GM23338 (cell line): ENCODE data around the gene MRPL57. TPM values are rescaled to one million over a fixed set of nuclear protein-coding genes. Genes with fewer than 3 reads are reported as not detected.
"Not testable (repeated sequence)": the region's sequence is repeated elsewhere in the genome, so short reads cannot be mapped to it uniquely, and the experiment has no call there.

ENCODE experiments used
- ATAC-seq: fragments of 200-7000 bp; cut with Tn5 transposase; 3 replicates; pipeline ENCODE4 v1.9.1; 2020
- DNase-seq: peaks from one replicate; pipeline ENCODE4 v3.0.0-alpha.2; 2015; ENCODE audit warnings: low spot score
- H2AFZ ChIP-seq: fragments of 200-600 bp; sonication (generic); 2 replicates; pipeline ENCODE4 v1.8.0; 2016; ENCODE audit warnings: antibody characterized with exemption, mild to moderate bottlenecking, moderate library complexity
- H3F3A ChIP-seq: fragments of 200-600 bp; sonication (generic); replicated peaks from 2 replicates; pipeline ENCODE4 v1.8.0; 2017; ENCODE audit warnings: antibody characterized with exemption, mixed run types, low read depth
- H3K27ac ChIP-seq: fragments of 200-600 bp; sonication (generic); 2 replicates; pipeline ENCODE4 v1.6.1; 2016; ENCODE audit warnings: low read depth
- H3K27me3 ChIP-seq: fragments of 200-600 bp; sonication (generic); 2 replicates; pipeline ENCODE4 v1.8.0; 2016; ENCODE audit warnings: mild to moderate bottlenecking, mixed run types, moderate library complexity; ENCODE audit not compliant: insufficient read depth
- H3K36me3 ChIP-seq: fragments of 200-600 bp; sonication (generic); 2 replicates; pipeline ENCODE4 v1.8.0; 2016; ENCODE audit warnings: mild to moderate bottlenecking; ENCODE audit not compliant: insufficient read depth
- H3K4me1 ChIP-seq: fragments of 200-600 bp; sonication (generic); 2 replicates; pipeline ENCODE4 v1.8.0; 2016; ENCODE audit warnings: mild to moderate bottlenecking, moderate library complexity; ENCODE audit not compliant: insufficient read depth
- H3K4me2 ChIP-seq: fragments of 200-600 bp; sonication (generic); 2 replicates; pipeline ENCODE4 v1.7.1; 2017; ENCODE audit warnings: mixed run types
- H3K4me3 ChIP-seq: fragments of 200-600 bp; sonication (generic); 2 replicates; pipeline ENCODE4 v1.6.1; 2016; ENCODE audit warnings: mixed run types
- H3K79me2 ChIP-seq: fragments of 200-600 bp; sonication (generic); replicated peaks from 2 replicates; pipeline ENCODE4 v1.8.0; 2017; ENCODE audit warnings: mild to moderate bottlenecking; ENCODE audit not compliant: insufficient read depth
- H3K9me2 ChIP-seq: fragments of 200-600 bp; sonication (generic); 2 replicates; pipeline ENCODE4 v1.8.0; 2017; ENCODE audit not compliant: insufficient read depth
- H4K20me1 ChIP-seq: fragments of 200-600 bp; sonication (generic); replicated peaks from 2 replicates; pipeline ENCODE4 v1.8.0; 2017; ENCODE audit warnings: mild to moderate bottlenecking; ENCODE audit not compliant: insufficient read depth
- H3K27ac Mint-ChIP-seq: 2 replicates; pipeline ENCODE4 v1.8.0; 2020; ENCODE audit warnings: inconsistent platforms, mild to moderate bottlenecking, moderate library complexity, mixed read lengths
- H3K27me3 Mint-ChIP-seq: 3 replicates; pipeline ENCODE4 v1.8.0; 2022; ENCODE audit warnings: low read depth, mild to moderate bottlenecking, moderate library complexity, mixed read lengths, inconsistent platforms; ENCODE audit not compliant: insufficient read depth, poor library complexity
- H3K36me3 Mint-ChIP-seq: 3 replicates; pipeline ENCODE4 v1.8.0; 2021; ENCODE audit warnings: low read depth, mild to moderate bottlenecking, inconsistent platforms, moderate library complexity, mixed read lengths
- H3K4me1 Mint-ChIP-seq: 3 replicates; pipeline ENCODE4 v1.8.0; 2020; ENCODE audit warnings: mild to moderate bottlenecking, inconsistent platforms, mixed read lengths
- H3K4me3 Mint-ChIP-seq: 3 replicates; pipeline ENCODE4 v1.8.0; 2021; ENCODE audit warnings: moderate library complexity, mild to moderate bottlenecking, inconsistent platforms, mixed read lengths
- H3K9me3 Mint-ChIP-seq: 3 replicates; pipeline ENCODE4 v1.8.0; 2020; ENCODE audit warnings: moderate library complexity, mild to moderate bottlenecking, inconsistent platforms, mixed read lengths
- CREB1 ChIP-seq: fragments of 250-450 bp; sonication (Bioruptor Pico); IDR thresholded peaks from 2 replicates; pipeline ENCODE4 v1.5.0; 2020; ENCODE audit warnings: low read depth, mild to moderate bottlenecking, moderate library complexity
- EZH2 ChIP-seq: fragments of 200-600 bp; sonication (generic); IDR thresholded peaks from one replicate; pipeline ENCODE4 v1.8.0; 2017; ENCODE audit warnings: antibody characterized with exemption, mild to moderate bottlenecking, low read depth; ENCODE audit not compliant: unreplicated experiment
- EZH2phosphoT487 ChIP-seq: fragments of 200-600 bp; sonication (generic); IDR thresholded peaks from one replicate; pipeline ENCODE4 v1.8.1; 2018; ENCODE audit warnings: antibody characterized with exemption; ENCODE audit not compliant: unreplicated experiment
- NANOG ChIP-seq: IDR thresholded peaks from 2 replicates; pipeline ENCODE4 v1.6.1; 2016; ENCODE audit warnings: antibody characterized with exemption, borderline replicate concordance
- ZNF114 ChIP-seq: fragments of 250-450 bp; sonication (Bioruptor Pico); IDR thresholded peaks from 2 replicates; pipeline ENCODE4 v1.5.0; 2020; ENCODE audit warnings: mild to moderate bottlenecking, moderate library complexity
- ZNF331 ChIP-seq: fragments of 250-450 bp; sonication (Bioruptor Pico); IDR thresholded peaks from 2 replicates; pipeline ENCODE4 v1.5.0; 2020; ENCODE audit warnings: low read depth, mild to moderate bottlenecking, moderate library complexity
- polyA plus RNA-seq: library from polyadenylated mRNA; unstranded; fragments of >200 nt; fragmentation: Nextera tagmentation; extraction: Ambion mirVana; gene quantifications from 2 replicates; pipeline ENCODE4 v1.2.1, GENCODE V29; 2016
- total RNA-seq: library from RNA; depleted of rRNA; stranded (reverse); fragments of >200 nt; shearing (Covaris generic); gene quantifications from 2 replicates; pipeline ENCODE4 v1.2.3, GENCODE V29; 2014
- TF ChIP-seq, protein P1 (sequence below): IDR thresholded peaks from 2 replicates; pipeline ENCODE4 v1.6.1; 2016; ENCODE audit warnings: antibody characterized with exemption
- TF ChIP-seq, protein P2 (sequence below): IDR thresholded peaks from one replicate; pipeline ENCODE4 v1.6.1; 2018; ENCODE audit warnings: antibody characterized with exemption; ENCODE audit not compliant: unreplicated experiment
- TF ChIP-seq, protein P3 (sequence below), 2 experiments: fragments of 200-600 bp in 1 of 2; sonication (generic) in 1 of 2; conservative IDR thresholded peaks; 2 replicates each; pipeline versions ENCODE4 v1.5.1 to v1.6.1; 2016 to 2017; ENCODE audit warnings: antibody characterized with exemption in 2 of 2, low read depth in 2 of 2, mild to moderate bottlenecking in 2 of 2, moderate library complexity in 1 of 2

The MRPL57 gene
- total and polyA plus RNA-seq, 2 experiments from 2014 or later = 41.6 to 110 TPM

DNA sequence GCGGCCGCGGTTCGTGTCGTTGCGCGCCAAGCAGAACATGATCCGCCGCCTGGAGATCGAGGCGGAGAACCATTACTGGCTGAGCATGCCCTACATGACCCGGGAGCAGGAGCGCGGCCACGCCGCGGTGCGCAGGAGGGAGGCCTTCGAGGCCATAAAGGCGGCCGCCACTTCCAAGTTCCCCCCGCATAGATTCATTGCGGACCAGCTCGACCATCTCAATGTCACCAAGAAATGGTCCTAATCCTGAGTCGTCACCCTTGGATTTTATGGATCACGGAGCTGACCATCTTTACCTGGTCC is 475 bp downstream of the MRPL57 start (continued):
- TF ChIP-seq, protein P1, sequence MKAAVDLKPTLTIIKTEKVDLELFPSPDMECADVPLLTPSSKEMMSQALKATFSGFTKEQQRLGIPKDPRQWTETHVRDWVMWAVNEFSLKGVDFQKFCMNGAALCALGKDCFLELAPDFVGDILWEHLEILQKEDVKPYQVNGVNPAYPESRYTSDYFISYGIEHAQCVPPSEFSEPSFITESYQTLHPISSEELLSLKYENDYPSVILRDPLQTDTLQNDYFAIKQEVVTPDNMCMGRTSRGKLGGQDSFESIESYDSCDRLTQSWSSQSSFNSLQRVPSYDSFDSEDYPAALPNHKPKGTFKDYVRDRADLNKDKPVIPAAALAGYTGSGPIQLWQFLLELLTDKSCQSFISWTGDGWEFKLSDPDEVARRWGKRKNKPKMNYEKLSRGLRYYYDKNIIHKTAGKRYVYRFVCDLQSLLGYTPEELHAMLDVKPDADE = no peak
- TF ChIP-seq ZNF114 = no peak
- TF ChIP-seq, protein P2, sequence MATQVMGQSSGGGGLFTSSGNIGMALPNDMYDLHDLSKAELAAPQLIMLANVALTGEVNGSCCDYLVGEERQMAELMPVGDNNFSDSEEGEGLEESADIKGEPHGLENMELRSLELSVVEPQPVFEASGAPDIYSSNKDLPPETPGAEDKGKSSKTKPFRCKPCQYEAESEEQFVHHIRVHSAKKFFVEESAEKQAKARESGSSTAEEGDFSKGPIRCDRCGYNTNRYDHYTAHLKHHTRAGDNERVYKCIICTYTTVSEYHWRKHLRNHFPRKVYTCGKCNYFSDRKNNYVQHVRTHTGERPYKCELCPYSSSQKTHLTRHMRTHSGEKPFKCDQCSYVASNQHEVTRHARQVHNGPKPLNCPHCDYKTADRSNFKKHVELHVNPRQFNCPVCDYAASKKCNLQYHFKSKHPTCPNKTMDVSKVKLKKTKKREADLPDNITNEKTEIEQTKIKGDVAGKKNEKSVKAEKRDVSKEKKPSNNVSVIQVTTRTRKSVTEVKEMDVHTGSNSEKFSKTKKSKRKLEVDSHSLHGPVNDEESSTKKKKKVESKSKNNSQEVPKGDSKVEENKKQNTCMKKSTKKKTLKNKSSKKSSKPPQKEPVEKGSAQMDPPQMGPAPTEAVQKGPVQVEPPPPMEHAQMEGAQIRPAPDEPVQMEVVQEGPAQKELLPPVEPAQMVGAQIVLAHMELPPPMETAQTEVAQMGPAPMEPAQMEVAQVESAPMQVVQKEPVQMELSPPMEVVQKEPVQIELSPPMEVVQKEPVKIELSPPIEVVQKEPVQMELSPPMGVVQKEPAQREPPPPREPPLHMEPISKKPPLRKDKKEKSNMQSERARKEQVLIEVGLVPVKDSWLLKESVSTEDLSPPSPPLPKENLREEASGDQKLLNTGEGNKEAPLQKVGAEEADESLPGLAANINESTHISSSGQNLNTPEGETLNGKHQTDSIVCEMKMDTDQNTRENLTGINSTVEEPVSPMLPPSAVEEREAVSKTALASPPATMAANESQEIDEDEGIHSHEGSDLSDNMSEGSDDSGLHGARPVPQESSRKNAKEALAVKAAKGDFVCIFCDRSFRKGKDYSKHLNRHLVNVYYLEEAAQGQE = no peak
- TF ChIP-seq NANOG = no peak
- TF ChIP-seq EZH2 = no peak
- TF ChIP-seq ZNF331 (CRISPR knock-in tag) = no peak

DNA sequence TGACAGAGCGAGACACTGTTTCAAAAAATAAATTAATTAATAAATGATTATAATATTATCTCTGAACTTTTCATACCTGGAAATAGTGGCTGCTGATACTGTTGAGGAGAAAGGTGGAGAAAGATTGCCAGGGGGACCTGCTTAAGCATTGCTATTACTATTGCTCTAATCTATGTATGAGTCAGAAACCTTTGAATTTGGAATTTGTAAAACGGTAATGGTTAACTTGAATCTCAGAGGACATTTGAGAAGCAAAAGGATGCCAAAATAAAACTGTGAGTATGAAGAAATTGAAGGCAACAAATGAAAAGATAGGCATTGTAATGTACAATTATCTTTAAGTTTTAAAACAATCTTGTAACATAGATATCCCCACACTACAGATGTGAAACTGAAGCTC is 5.2 kb downstream of the MRPL57 start:
- peaks cover 7% of the 10 kb centered on the region; the same call in 1 of the 2 replicates for H3K4me1 ChIP-seq
- no peak overlapping the region for H3K4me2 ChIP-seq
- H3K4me3 ChIP-seq = no peak overlapping the region
- Mint-ChIP-seq H3K9me3 (peaks cover 50% of the 10 kb centered on the region), H3K36me3 (peaks cover 54% of the 10 kb centered on the region), H3K4me1 (peaks cover 9% of the 10 kb centered on the region), H3K4me3 (no peak overlapping the region), H3K27me3 (peaks cover 13% of the 10 kb centered on the region), H3K27ac (no peak overlapping the region)
- TF ChIP-seq, protein P2 = no peak
- no peak for TF ChIP-seq ZNF331 (CRISPR knock-in tag)
- TF ChIP-seq, protein P3, sequence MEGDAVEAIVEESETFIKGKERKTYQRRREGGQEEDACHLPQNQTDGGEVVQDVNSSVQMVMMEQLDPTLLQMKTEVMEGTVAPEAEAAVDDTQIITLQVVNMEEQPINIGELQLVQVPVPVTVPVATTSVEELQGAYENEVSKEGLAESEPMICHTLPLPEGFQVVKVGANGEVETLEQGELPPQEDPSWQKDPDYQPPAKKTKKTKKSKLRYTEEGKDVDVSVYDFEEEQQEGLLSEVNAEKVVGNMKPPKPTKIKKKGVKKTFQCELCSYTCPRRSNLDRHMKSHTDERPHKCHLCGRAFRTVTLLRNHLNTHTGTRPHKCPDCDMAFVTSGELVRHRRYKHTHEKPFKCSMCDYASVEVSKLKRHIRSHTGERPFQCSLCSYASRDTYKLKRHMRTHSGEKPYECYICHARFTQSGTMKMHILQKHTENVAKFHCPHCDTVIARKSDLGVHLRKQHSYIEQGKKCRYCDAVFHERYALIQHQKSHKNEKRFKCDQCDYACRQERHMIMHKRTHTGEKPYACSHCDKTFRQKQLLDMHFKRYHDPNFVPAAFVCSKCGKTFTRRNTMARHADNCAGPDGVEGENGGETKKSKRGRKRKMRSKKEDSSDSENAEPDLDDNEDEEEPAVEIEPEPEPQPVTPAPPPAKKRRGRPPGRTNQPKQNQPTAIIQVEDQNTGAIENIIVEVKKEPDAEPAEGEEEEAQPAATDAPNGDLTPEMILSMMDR (conservative IDR thresholded peaks at IDR 0.05; ENCODE audit: low read depth in 2 of 2) = no peak
- TF ChIP-seq CREB1 (CRISPR knock-in tag) = no peak
- TF ChIP-seq EZH2phosphoT487 = no peak
- no peaks in the 10 kb centered on the region for H3K27me3 ChIP-seq
- DNase-seq (no peak), ATAC-seq (no peak)
- H3F3A ChIP-seq = peaks cover 3% of the 10 kb centered on the region; the same call in 1 of the 2 replicates
- H3K36me3 ChIP-seq = no peaks in the 10 kb centered on the region
- no peaks in the 10 kb centered on the region for H3K9me2 ChIP-seq
- peaks cover 18% of the 10 kb centered on the region for H3K79me2 ChIP-seq
- H2AFZ ChIP-seq = no peak overlapping the region
- H3K27ac ChIP-seq = no peak overlapping the region
- H4K20me1 ChIP-seq = 0 out of 2 replicates have a peak, but pooled peaks cover 4% of the 10 kb centered on the region

DNA sequence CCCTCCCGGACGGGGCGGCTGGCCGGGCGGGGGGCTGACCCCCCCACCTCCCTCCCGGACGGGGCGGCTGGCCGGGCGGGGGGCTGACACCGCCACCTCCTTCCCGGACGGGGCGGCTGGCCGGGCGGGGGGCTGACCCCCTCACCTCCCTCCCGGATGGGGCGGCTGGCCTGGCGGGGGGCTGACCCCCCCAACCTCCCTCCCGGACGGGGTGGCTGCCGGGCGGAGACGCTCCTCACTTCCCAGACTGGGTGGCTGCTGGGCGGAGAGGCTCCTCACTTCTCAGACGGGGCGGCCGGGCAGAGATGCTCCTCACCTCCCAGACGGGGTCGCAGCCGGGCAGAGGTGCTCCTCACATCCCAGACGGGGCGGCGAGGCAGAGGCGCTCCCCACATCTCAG is 10.0 kb downstream of the MRPL57 start:
- not testable (repeated sequence) for DNase-seq, H4K20me1 ChIP-seq, H3F3A ChIP-seq, H2AFZ ChIP-seq, H3K36me3 ChIP-seq, H3K9me2 ChIP-seq, H3K4me1 Mint-ChIP-seq, H3K4me1 ChIP-seq, H3K4me3 ChIP-seq, H3K27ac Mint-ChIP-seq, H3K27ac ChIP-seq, H3K4me3 Mint-ChIP-seq, H3K4me2 ChIP-seq, H3K79me2 ChIP-seq, H3K27me3 Mint-ChIP-seq, ATAC-seq, H3K27me3 ChIP-seq
- Mint-ChIP-seq H3K36me3 (peaks cover 36% of the 10 kb centered on the region), H3K9me3 (peaks cover 38% of the 10 kb centered on the region)

DNA sequence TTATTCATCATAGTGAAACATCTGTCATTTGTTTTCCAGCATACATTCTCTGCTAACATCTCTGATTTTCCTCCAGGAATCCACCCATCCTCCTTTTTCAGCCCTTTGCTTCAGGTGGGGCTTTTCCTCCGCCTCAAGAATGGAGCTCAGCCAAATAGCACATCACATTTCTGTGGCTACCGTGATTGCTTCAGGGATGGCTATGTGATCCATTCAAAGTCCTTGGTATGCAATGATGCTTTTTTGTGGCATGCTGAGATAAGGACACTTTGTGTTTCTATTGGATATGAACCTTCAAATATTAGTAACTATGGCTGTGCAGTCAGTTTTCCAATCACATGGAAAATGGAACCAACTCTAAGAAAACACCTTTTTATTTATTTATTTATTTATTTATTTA is 18.3 kb downstream of the MRPL57 start:
- not testable (repeated sequence) for H3K9me2 ChIP-seq, H3K4me3 ChIP-seq, H3K4me1 Mint-ChIP-seq, H3K4me3 Mint-ChIP-seq, H3K4me1 ChIP-seq, ATAC-seq, H3F3A ChIP-seq, H4K20me1 ChIP-seq, H3K27ac Mint-ChIP-seq, H3K36me3 ChIP-seq, H2AFZ ChIP-seq, H3K27me3 ChIP-seq, H3K27me3 Mint-ChIP-seq, H3K79me2 ChIP-seq, H3K4me2 ChIP-seq, DNase-seq, H3K27ac ChIP-seq
- Mint-ChIP-seq H3K9me3 (peaks cover 19% of the 10 kb centered on the region), H3K36me3 (peaks cover 11% of the 10 kb centered on the region)
